ENCODE measurements around the gene ALDH1A2.

ALDH1A2 gene

DNA sequence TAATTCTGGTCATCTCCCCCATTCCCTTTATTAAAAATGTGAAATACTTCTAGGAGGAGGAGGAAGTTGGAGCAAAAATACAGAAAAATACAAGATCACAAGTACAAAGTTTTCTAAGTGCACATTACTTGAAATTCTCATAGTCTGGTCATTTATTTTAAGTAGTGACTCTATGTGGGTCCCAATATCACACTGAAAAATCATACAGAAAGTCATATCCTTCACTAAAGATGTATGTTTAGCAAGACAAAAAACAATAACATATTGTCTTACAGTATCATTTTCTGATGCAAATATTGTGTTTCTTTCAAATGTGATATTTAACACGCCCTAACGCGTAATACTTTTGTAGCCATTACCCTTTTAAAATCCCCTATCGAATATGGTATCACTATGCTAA is 2.5 kb downstream of the ALDH1A2 start:
- H3K4me3 ChIP-seq (ENCODE audit: low read depth, low read length): no peak overlapping the region
- TF ChIP-seq, protein P1, sequence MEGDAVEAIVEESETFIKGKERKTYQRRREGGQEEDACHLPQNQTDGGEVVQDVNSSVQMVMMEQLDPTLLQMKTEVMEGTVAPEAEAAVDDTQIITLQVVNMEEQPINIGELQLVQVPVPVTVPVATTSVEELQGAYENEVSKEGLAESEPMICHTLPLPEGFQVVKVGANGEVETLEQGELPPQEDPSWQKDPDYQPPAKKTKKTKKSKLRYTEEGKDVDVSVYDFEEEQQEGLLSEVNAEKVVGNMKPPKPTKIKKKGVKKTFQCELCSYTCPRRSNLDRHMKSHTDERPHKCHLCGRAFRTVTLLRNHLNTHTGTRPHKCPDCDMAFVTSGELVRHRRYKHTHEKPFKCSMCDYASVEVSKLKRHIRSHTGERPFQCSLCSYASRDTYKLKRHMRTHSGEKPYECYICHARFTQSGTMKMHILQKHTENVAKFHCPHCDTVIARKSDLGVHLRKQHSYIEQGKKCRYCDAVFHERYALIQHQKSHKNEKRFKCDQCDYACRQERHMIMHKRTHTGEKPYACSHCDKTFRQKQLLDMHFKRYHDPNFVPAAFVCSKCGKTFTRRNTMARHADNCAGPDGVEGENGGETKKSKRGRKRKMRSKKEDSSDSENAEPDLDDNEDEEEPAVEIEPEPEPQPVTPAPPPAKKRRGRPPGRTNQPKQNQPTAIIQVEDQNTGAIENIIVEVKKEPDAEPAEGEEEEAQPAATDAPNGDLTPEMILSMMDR (IDR thresholded peaks at IDR 0.05; ENCODE audit: insufficient read depth, low read depth, low read length, missing control alignments): no peak
- no peak for DNase-seq (ENCODE audit: low read depth)

DNA sequence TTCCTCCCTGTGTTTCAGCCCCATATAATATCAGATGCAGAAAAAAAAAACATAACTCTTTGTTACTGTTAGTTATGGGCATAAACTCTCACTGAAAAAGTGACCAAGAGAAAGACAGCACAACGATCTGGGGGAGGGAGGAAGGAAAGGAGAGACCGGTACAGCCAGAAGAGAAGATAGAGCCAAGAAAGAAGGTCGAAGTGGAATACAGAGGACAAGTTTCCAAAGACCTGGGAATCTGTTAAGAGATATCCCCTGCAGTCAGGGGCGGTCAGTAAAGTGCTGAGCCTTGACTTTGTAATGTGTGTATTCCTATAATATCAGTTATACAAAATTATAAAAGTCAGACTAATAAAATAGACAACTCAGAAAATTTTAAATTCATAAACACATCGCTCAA is 3.3 kb downstream of the ALDH1A2 start:
- TF ChIP-seq, protein P1 (IDR thresholded peaks at IDR 0.05; ENCODE audit: insufficient read depth, low read depth, low read length, missing control alignments): no peak
- no peak for DNase-seq (ENCODE audit: low read depth)
- H3K4me3 ChIP-seq (ENCODE audit: low read depth, low read length): no peak overlapping the region

DNA sequence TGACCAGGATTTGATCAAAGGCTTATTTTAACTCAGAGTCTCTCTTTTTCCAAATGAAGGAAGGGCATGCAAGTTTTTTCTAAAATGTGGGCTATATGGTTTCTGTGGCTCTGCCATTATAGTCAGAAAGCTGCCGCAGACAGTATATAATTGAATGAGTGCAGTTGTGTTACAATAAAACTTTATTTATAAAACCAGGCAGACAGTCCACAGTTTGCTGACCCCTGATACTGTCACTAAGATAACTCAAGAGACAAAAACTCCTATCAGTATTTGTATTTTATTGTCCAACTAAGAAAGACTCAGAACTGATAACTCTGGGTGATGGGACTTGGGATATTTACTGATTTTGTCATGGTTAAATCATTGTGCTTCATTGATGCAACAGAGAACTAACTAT is 4.9 kb downstream of the ALDH1A2 start:
- TF ChIP-seq, protein P1 (IDR thresholded peaks at IDR 0.05; ENCODE audit: insufficient read depth, low read depth, low read length, missing control alignments): no peak
- no peak for DNase-seq (ENCODE audit: low read depth)
- H3K4me3 ChIP-seq (ENCODE audit: low read depth, low read length): no peak overlapping the region

DNA sequence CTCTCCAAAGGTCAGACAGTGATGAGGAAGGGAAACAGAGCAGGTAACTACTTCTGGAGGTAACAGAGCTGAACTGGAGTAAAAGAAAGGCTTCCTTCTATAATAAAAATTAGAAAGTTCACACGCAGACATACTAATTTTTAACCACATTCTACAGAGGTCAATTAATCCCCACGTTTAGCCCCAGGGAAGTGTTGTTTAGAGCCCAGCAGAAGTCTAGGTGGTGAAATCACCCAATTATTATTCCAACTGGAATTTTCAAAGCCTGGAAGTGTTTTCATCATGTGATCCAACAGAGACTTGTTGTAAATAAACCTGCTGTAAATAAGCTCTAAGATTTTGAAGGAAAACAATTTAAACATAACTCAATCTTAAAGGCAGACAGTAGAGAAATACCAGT is 6.8 kb downstream of the ALDH1A2 start:
- no peak for DNase-seq (ENCODE audit: low read depth)
- H3K4me3 ChIP-seq (ENCODE audit: low read depth, low read length): no peak overlapping the region
- TF ChIP-seq, protein P1 (IDR thresholded peaks at IDR 0.05; ENCODE audit: insufficient read depth, low read depth, low read length, missing control alignments): no peak

DNA sequence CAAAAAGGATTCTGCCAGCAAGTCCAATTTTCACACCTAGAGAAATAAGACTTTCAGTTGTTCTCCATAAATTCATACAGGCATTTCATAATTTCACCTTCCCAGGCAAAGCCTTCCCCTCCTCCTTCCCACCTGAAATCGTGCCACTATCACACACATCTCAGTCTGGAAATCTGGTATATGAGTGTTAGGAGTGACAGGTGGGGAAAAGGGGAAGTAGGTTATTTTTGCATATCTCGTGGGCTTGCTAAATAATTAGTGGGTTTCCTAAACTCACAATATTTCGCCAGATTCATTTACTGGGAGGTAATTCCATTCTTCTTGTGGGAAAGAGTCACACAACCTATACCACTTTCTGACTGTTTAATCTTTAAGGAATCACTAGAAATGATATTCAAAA is 7.4 kb downstream of the ALDH1A2 start:
- DNase-seq (ENCODE audit: low read depth): no peak
- TF ChIP-seq, protein P1 (IDR thresholded peaks at IDR 0.05; ENCODE audit: insufficient read depth, low read depth, low read length, missing control alignments): no peak
- H3K4me3 ChIP-seq (ENCODE audit: low read depth, low read length): no peak overlapping the region

DNA sequence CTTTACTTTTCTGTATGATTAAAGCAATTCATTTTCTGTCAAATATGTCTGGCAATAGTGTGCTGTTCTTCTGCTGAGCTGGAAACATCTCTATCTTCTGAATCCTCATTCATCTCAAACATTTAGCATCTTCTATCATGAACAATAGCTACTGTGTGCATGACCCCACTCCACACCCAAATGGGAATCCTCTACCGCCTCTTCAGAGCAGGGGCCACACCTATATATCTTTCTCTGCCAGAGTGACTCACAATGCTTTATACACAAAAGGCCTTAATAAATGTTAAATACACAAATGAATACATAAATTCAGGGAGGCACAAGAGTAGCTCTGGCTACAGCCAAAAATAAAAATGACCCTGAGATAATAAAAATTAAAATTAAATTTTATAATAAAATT is 8.0 kb downstream of the ALDH1A2 start:
- TF ChIP-seq, protein P1 (IDR thresholded peaks at IDR 0.05; ENCODE audit: insufficient read depth, low read depth, low read length, missing control alignments): no peak
- no peak overlapping the region for H3K4me3 ChIP-seq (ENCODE audit: low read depth, low read length)
- no peak for DNase-seq (ENCODE audit: low read depth)

DNA sequence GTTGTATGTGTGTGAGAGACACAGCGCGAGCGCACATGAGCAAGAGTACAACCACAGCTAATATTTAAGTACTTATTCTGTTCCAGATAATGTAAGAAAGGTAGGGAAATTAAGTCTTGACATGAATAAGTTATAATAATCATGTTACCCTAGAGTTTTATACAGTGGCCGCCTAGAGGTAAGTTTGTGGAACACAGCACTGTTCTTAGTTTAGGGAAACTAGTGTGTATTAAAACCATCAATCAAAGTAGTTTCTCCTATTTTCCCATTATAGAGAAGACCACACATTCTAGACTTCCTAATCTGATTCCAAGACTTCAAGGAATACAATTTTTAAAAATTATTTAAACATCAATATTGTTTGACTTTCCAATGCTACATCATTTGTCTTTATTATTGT is 9.5 kb downstream of the ALDH1A2 start:
- H3K4me3 ChIP-seq (ENCODE audit: low read depth, low read length): no peak overlapping the region
- DNase-seq (ENCODE audit: low read depth): no peak
- TF ChIP-seq, protein P1 (IDR thresholded peaks at IDR 0.05; ENCODE audit: insufficient read depth, low read depth, low read length, missing control alignments): no peak

Measured in GM12865 (cell line).